NCI-H748 (cell line): ENCODE results near the gene ABO.
"Not testable (repeated sequence)": the region's sequence is repeated elsewhere in the genome, so short reads cannot be mapped to it uniquely, and the experiment has no call there.

Source experiments
- DNase-seq: peaks from one replicate; lab custom pipeline; 2025; ENCODE audit not compliant: unreplicated experiment; lab: John Stamatoyannopoulos, UW

ABO gene

GRCh38 chr9:133227242-133227860 is 47.6 kb downstream of the ABO start:
- no peak for DNase-seq

DNA sequence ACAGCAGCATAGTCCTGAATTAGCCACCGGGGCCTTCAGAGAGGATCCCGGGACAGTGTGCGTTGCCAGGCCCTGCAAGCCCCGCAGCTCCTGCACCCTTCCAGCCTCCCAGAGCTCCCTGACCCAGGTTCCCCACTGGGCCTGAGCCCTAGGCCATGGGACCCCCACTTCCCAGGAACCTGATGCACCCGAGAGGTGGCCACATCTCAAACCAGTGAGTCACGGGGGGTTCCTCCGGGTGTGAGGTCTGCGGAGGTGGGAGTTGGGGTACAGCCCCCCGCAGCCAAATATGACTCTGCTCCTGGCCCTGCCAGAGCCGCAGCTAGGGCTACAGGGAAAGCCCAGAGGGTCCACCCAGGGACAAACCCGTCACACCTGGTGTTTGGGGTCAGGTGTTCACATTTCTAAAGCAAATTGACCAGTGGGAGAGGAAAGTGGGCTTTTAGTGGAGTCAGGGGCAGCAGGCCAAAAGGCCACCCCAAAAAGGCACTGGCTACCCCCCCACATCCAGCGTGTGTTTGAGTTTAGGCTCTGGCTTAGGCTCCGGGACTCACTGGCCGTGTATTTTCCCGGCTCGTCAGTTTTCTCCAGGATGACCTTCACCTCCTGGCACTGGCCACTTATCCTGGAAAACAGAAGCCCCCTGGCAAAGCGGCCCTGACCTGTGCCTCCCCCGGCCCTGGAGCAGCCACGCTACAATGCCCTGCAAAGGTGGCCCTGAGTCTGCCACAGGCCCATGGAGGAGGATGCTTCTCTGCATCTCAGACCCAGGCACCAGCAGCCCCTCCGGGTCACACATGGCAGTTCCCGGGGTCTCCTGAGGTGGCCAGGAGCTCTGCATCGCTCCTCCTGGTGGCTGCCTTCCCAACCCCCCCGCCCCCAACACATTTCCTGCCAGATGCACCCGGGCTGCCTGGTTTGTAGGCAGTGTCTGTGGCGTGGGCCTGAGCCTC is 48.5 kb downstream of the ABO start:
- DNase-seq: no peak

- no peak for DNase-seq
These were observed 49.6 kb downstream of the ABO start for GRCh38 chr9:133225171-133226011.

DNA sequence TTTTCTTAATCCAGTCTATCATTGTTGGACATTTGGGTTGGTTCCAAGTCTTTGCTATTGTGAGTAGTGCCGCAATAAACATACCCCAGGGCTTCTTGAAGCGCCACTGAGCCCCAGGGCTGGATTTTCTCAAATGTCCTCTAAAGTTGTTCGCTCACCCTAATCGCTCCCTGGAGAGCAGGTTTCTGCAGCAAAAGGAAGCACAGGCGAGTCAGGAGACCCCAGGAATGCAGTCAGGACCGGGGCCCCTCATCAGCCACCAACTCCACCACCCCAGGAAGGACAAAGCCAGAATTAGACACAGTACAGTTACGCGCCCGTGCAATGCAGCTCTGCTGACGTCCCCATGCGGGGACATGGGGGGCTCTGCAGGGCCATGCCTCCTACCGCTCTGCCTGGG is 50.2 kb downstream of the ABO start:
- no peak for DNase-seq

- DNase-seq: not testable (repeated sequence)
These were observed 51.7 kb downstream of the ABO start for GRCh38 chr9:133223159-133223756.

- not testable (repeated sequence) for DNase-seq
These were observed 53.0 kb downstream of the ABO start for GRCh38 chr9:133221994-133222393.

- no peak for DNase-seq
These were observed 53.7 kb downstream of the ABO start for GRCh38 chr9:133221177-133221809.

GRCh38 chr9:133218049-133218975 is 56.7 kb downstream of the ABO start:
- not testable (repeated sequence) for DNase-seq

GRCh38 chr9:133217333-133217988 is 57.5 kb downstream of the ABO start:
- not testable (repeated sequence) for DNase-seq

DNA sequence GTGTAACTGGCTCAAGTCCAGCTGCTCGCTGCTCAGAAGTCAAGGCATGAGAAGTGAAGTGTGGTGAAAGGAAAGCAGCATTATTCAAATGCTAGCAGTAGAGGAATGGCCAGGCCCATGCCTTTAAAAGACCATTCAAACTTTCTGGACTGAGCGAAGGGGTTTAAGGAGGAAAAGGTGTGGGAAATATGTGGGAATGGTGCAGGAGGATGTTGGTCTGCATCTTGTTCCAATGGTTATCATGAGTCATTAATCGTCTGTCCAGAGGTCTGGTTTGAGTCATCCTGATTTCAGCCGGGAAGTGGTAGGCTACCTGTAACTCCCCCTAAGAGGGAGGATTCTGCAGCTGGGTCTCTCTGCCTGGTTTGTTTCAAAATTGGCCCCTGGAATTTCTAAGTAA is 60.7 kb downstream of the ABO start:
- not testable (repeated sequence) for DNase-seq

- no peak for DNase-seq
These were observed 64.4 kb downstream of the ABO start for GRCh38 chr9:133210609-133211008.

- DNase-seq: no peak
These were observed 64.8 kb downstream of the ABO start for GRCh38 chr9:133210202-133210532.

DNA sequence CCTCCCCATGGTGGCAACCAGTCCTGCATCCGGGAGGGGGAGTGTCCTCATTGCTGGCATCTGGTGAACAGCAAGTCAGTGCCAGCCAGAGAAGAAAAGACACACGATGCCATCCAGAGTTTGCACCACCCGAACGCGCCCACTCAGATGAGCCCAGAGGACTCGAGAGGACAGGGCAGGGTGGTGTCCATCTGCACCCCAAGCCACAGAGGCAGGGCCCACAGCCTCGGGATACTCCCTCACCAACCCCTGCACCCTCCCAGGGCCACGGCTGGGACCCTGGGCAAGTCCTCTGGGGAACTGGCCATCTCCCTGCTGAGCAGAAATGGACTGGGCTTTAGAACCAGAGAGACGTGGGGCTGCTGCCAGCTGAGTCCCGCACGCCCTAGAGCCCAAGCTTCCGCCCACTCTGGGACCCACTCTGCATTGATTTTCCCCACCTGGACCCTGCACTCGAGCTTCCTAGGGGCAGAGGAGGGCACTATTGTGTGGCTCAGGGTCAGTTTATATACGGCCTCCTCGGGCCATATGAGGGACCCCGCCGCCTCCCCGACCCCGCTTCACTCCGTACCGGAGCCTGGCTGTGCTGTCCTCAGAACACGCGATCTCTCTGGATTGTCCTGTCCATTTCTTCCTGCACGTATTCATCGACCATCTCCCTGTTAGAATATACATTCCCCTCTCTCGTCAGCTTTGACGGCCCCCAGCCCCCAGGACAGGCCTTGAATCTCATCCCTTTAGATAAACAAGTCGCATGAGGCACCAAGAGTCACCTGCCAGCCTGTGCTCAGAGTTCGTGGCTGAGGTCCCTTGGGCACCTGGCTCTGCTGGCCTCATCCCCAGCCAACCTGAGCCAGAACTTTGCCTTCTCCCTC is 65.4 kb downstream of the ABO start:
- DNase-seq: not testable (repeated sequence)

DNA sequence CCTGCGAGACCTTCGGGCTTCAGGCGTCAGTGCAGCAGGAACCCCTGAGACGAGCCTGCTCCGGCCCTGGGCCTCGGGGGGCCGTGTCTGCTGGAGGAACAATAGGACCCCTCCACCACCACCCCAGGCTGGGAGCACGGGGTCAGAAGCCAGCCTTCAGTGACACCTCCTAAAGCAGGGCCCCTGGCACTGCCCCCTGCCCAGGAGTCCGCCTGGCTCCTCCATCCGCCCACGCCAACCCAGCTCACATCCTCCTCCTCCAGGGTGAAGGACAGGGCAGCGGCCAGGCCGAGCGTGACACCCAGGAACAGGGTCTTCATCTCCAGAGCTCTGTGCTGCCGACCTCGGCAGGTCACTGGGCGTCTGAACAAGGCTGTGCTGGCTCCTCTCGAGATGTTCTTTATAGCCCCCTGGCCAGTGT is 66.1 kb downstream of the ABO start, which contains the start of gene OBP2B:
Gene OBP2B, minus strand, starts transcription at position 371 of the 421 bp plus-strand sequence. Its CDS starts 51 bp downstream, at position 320.
- DNase-seq: not testable (repeated sequence)

GRCh38 chr9:133208171-133208879 is 66.7 kb downstream of the ABO start:
- DNase-seq: not testable (repeated sequence)

DNA sequence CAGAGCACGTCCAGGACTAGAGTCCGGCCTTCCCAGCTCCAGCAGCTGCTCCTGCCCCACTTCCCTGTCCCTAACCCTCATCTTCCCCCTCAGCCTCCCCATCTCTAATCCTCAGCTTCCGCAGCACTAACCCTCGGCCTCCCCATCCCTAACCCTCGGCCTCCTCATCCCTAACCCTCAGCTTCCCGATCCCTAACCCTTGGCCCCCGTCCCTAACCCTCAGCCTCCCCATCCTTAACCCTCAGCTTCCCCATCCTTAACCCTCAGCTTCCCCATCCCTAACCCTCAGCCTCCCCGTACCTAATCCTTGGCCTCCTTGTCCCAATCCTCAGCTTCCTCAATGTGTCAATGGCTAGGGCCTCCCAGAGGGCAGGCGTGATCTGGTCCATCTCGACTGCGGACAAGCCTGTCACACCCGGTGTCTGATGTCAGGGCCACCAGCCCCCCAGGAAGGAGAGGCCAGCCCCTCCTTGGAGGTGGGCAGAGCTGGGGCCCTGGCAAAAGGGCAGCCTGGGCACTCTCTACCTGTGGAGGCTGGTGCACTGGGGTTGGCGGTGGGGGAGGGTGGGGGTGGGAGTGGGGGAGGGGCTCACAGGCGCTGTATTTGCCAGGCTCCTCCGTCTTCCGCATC is 67.3 kb downstream of the ABO start:
- DNase-seq: no peak
